ENCODE results near the gene TMPRSS13.
A peak's percentile ranks its signal among the peaks of the same experiment; 100 is the strongest.
"Not testable (repeated sequence)": the region's sequence is repeated elsewhere in the genome, so short reads cannot be mapped to it uniquely, and the experiment has no call there.

TMPRSS13 gene

GRCh38 chr11:117950993-117951961, 22.1 kb upstream of the TMPRSS13 start:
- no peak for DNase-seq (ENCODE audit: low read depth, low spot score)

- DNase-seq (ENCODE audit: low read depth, low spot score) = no peak
Measured at GRCh38 chr11:117950301-117950700, 21.1 kb upstream of the TMPRSS13 start.

DNA sequence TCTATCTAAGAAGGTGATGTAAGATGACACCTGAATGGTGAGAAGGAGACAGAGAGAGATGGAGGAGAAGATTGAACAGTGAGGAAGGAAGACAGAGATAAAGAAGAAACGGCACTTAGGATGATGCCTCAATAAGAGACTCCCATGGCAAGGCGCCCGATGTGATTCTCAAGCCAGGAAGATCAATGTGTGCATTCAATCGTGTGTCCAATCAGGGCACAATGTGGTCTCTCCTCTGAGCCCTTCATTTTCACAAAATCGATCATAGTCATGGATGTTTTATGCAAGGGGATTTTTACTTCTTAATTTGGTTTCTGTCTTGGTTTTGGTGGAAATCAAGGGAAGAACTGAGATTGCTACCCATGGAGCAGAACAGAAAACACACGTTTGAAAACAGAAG, 19.9 kb upstream of the TMPRSS13 start:
- no peak for DNase-seq (ENCODE audit: low read depth, low spot score)

GRCh38 chr11:117948466-117948865, 19.3 kb upstream of the TMPRSS13 start:
- not testable (repeated sequence) for DNase-seq (ENCODE audit: low read depth, low spot score)

- DNase-seq (ENCODE audit: low read depth, low spot score) = not testable (repeated sequence)
Measured at GRCh38 chr11:117947751-117948150, 18.5 kb upstream of the TMPRSS13 start.

- DNase-seq (ENCODE audit: low read depth, low spot score) = peak; percentile 74
Measured at GRCh38 chr11:117946842-117947526, 17.8 kb upstream of the TMPRSS13 start.

GRCh38 chr11:117946156-117946841, 17.1 kb upstream of the TMPRSS13 start:
- DNase-seq (ENCODE audit: low read depth, low spot score) = no peak

GRCh38 chr11:117945047-117945810, 16.0 kb upstream of the TMPRSS13 start:
- no peak for DNase-seq (ENCODE audit: low read depth, low spot score)

- no peak for DNase-seq (ENCODE audit: low read depth, low spot score)
Measured at GRCh38 chr11:117944554-117944953, 15.4 kb upstream of the TMPRSS13 start.

- DNase-seq (ENCODE audit: low read depth, low spot score) = no peak
Measured at GRCh38 chr11:117941976-117942654, 12.9 kb upstream of the TMPRSS13 start.

- no peak for DNase-seq (ENCODE audit: low read depth, low spot score)
Measured at GRCh38 chr11:117941163-117941707, 12.0 kb upstream of the TMPRSS13 start.

DNA sequence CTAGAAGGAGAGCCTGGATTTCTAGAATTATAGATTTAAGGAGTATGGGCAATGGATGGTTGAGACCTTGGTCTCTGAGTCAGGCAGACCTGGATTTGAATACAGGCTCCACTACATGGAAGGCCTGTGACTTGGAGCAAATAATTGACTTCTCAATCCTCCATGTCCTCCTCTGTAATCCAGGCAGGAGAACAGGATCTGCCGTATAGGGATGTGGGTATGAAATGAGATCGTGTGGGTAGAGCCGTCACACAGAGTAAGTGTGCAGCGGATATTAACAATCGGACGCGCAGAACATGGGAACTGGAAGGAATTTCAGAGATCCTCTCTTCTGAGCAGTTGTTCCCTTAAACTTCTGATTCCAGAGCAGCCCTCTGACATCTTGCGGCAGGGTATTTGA, 11.5 kb upstream of the TMPRSS13 start:
- no peak for DNase-seq (ENCODE audit: low read depth, low spot score)

DNA sequence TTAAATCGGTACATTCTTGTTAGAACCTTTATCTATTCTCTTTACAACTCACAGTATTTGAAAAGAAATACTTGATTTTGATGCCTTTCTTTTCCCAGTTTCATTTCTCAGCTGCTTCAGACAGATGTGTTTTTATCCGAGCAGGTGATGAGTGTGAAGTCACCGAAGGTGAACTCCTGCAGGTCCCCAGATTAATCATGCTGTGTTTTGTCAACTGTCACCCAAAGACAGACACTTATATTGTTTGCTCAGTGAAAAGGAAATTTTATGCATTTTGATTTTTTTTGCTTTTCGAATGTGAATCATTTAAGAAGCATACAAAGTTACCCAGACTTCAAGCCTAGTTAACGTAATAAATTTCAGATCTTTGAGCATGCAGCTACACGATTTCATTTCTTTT, 7.8 kb upstream of the TMPRSS13 start:
- DNase-seq (ENCODE audit: low read depth, low spot score) = no peak

DNA sequence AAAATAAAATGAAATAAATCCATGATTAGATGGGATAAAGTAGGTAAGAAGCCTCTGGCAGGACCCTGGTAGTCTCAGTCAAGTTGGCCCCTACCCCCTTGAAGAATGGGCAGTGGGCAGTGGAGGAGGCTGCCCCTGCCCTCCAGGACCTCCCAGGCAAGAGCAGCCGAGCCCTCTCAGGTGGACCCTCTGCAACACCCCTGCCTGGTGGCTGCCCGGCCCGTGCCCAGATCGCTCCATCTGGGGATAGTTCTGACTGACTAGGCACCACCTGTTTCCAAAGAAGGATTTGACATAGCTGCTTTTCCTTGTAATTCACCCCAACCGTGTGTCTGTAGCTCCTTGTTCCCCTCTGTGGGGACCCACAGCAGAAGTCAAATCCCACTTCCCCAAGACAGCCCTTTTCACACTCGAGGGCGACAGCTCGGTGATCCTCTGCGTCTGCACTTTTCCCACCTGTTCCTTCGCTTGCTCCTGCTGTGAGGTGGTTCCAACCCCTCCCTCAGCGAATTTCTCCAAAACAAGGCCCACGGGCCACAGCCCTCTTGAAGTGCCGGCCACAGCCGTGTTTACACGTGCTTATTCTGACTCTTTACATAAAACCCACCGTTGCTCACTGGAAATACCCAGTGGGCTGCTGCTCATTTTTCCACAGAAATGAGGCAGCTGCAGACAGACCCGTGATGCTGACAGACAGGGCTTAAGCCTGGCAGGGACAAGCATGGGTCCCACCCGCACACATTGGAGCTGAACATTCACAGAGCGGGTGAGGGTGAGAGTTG, 5.5 kb upstream of the TMPRSS13 start:
- no peak for DNase-seq (ENCODE audit: low read depth, low spot score)

DNA sequence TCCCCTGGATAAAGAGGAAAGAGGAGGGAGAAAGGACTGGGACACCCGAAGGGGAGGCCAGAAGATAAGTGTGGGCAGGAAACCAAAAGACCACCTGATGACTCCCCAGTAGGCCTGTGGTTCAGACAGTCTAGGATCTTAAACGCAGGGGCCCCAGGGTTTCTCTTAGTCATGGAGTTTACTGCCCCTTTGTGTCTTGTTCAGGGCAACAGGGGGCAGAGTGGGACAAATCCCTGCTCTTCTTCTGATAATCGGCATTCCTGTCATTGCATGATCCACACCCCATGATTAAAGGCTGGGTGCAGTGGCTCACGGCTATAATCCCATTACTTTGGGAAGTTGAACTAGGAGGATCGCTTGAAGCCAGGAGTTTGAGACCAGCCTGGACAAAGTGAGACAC, 4.7 kb upstream of the TMPRSS13 start:
- DNase-seq (ENCODE audit: low read depth, low spot score) = no peak

DNA sequence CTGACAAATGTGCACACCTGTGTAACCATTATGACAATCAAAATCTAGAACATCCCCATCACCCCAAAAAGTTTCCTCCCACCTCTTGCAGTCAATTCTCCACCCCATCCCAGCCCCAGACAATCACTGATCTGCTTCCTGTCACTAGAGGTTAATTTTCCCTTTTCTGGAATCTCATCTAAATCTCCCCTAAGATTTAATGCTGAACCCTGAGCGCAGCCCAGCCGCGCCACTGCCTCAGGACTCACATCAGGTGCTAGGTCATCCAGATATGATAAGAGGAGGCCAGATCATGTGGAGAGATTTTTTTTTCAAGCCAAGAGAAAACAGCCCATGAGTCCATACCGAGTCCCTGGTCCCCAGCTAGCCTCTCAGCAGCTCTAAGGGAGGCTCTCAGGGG, 4.3 kb upstream of the TMPRSS13 start:
- no peak for DNase-seq (ENCODE audit: low read depth, low spot score)

DNA sequence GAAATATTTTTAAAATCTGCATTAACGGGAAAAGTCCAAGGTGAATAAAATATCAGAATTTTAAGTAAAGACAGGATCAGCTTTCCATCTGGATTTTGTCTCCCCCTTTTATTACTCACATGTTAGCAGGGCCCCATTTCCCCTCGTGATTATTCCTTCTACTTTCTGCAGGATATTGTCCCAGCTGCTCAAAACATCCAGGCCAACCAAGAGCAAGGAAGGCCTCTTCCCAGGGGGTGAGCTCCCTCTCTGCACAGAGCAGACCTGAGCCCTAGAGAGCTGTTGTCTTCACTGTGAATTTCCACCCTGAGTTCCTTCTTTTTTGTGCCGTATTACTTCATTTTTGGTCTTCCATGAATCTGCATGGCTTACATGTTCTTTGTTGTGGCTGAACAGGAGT, 3.7 kb upstream of the TMPRSS13 start:
- DNase-seq (ENCODE audit: low read depth, low spot score) = no peak

DNA sequence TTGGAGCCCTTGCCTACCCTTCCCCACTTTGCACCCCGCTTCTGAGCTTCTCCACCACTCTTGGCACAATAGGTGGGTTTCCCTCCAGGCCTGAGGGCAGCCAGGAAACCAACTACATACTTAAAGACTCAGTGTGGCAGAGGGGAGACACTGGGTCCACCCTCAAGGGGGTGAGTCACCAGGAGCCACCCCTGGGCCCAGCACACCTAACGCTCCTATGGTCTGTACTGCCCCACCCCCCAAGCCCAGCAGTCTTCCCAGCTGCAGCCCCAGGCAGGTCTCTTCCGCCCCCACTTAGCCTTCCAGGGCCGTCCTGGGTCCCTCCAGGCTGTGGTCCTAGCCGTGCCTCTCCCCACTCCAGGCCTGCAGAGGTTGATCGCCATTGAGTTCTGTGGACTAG, 3.2 kb upstream of the TMPRSS13 start:
- no peak for DNase-seq (ENCODE audit: low read depth, low spot score)

DNA sequence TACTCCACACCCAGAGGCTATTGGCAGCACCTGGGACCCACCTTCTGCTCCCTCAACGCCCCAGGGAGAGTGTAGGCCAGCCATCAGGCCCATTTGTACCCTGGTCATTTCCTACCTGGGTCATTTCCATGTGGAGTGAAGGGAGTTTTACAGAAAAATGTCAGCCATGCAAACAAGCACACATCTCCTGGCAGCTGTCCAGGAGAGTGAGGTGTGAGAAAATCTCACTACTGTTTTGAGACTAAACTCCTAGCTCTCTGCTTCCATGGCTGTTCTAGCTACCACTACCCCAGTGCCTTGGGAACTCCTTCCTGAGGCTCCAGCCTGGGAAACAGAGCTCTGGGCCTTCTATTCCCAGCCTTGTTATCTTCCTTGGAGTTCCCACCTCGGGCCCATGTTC, 2.8 kb upstream of the TMPRSS13 start:
- DNase-seq (ENCODE audit: low read depth, low spot score) = no peak
